T-helper 2 cell (primary cell): Measurements from ENCODE around the gene GJA5.
"Not testable (repeated sequence)": the region's sequence is repeated elsewhere in the genome, so short reads cannot be mapped to it uniquely, and the experiment has no call there.

Experiments
- DNase-seq, 5 experiments: peaks; one replicate each; pipeline versions ENCODE4 v3.0.0 to v3.0.0-alpha.2; 2012 to 2022

The GJA5 gene

GRCh38 chr1:147762233-147763024 lies 2.0 kb upstream of the GJA5 start:
- DNase-seq, result peak in 1 of 5 experiments; percentile 17

DNA sequence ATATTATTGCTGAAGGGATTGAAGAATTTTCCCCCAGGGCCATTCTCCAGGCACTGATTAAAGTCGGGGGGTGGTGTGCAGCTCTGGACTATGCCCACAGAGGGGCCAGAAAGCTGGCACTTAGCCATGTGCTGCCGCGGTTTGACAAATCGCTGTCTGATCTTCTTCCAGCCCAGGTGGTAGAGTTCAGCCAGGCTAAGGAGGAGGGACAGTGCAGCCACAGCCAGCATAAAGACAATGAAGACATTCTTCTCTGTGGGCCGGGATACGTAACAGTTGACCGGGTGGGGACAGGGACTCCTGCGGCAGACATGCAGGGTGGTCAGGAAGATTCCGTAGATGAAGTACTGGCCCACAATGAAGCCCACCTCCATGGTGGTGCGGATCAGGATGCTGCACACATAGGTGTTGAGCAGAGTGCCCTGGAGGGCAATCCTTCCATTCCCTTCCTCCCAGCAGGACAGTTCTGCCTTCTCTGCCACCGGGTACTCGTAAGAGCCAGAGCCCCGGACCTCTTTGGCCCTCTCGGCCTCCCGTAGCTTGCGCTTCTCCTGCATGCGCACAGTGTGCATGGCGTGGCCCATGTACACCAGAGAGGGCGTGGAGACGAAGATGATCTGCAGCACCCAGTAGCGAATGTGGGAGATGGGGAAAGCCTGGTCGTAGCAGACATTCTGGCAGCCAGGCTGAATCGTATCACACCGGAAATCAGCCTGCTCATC lies 1.9 kb downstream of the GJA5 start:
- no peak for DNase-seq

- no peak for DNase-seq
Observed at GRCh38 chr1:147757015-147757990, 3.1 kb downstream of the GJA5 start.

GRCh38 chr1:147756341-147756740 lies 4.1 kb downstream of the GJA5 start:
- DNase-seq, result no peak

DNA sequence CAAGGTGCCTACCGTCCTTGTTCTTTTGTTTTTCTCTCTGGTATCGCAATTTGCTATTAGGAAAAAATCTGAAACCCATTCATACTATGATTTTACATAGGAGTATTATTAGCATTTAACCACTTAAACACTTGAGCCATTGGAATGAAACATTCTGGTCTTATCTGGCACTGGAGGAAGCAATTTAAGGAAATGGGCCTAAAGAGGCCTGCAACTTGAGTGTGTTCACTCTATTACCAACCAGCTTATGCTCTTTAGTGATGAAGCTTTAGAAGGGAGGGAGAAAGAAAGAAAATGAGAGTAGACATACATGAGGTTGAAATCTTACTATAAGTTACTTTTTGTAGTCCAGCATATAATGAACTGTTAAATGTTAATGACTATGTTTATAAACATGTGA lies 5.7 kb downstream of the GJA5 start:
- no peak for DNase-seq

GRCh38 chr1:147753081-147753480 lies 7.3 kb downstream of the GJA5 start:
- DNase-seq, result no peak

DNA sequence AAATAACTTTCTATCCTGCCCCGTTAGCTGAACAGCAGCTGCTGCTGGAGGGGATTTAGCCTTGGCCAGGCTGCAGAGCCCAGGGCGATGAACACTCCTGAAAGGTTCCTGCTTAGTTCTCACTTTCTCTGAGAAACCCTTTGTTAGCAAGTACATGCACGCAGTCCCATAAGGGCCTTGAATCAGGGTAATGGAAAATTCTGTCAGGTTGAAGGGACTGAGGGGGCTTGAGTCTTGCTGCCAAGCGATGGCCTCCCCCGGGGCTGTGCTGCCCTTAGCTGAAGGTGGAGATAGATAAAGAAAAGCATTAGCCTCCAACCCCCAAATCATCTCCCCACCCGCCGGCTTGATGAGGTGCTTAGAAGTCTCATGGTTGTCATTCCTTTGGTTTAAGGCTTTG lies 7.9 kb downstream of the GJA5 start:
- no peak for DNase-seq

DNA sequence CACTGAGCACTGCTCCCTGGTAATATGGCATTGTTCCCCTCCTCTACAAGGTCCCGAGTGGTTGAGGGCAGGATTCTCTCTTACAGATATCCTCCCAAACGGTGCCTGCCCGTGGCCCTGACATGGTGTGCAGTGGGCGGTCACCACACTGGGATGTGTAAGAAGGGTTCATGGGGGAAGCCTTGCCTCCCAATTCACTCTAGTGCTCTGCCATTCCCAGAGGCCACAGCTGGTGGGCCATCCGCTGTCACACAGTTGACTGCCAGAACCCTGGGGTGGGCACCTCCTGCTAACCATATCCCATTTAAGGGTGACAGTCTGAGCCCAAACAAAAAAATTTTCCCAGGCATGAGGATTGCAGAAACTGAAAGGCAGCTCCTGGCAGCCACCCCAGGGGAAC lies 9.1 kb downstream of the GJA5 start:
- DNase-seq, result no peak

DNA sequence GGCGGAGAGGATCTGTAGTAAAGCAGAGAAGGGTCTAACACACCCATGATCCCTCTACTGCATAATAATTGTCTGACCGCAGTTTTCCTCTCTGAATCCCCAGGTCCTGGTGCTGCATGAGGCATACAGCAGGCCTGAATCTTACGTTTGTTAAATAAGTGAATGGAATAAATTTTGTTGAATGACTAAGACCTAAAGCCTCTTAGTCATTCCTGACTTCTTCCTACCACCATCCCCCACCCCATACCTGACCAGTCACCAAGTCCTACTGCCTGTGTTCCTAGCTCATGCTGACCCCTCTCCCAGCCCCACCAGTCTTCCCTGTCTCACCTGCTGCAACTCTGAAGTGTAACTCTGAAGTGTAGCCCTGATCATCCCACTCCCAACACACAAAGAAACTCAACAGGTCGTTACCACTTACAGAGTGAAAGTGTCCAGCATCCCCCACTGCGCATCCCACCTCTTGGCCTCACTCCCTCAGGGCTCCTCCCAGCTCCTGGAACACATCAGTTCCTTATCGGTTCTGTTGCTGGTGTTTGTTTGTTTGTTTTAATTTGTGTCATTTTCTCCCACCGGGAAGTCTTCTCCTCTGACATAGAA lies 9.7 kb downstream of the GJA5 start:
- no peak for DNase-seq

DNA sequence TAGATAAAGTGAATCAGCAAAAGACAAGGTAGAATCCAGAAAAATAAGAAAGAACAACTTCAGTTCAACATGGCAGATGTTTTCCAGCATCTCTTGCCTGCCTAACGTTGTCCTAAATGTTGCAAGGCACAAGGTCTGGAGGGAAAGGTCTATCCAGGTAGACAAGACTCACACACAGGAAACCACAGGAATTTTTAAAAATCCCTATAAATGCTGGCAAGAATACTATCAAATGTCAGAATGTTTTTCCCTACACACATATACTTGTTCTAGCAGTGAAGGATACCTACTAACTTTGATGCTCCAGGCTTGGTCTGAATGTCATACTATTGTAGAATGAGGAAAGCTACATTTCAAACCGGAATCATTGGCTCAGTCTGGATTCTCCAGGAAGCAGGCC lies 10.6 kb downstream of the GJA5 start:
- DNase-seq, result no peak

GRCh38 chr1:147748676-147749350 lies 11.6 kb downstream of the GJA5 start:
- DNase-seq, result no peak

- DNase-seq, result no peak
Observed at GRCh38 chr1:147747966-147748365, 12.4 kb downstream of the GJA5 start.

DNA sequence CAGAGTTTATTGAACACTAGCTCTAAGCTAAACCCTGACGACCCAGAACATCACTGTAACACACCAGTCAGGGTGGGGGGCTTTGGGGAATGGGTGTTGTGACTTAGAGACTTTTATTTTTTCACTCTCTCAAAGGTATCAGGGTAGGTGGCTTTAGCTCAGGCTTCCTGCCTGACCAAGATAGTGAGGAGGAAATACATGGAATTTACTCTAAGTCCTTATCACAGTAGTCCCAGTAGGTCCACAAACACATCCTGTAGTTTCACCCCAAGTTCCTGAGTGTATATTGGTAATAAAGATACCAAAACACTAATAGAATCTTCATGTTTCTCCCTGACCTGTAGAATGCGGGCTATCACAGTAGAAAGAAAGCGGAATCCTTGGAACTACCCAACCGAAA lies 15.1 kb downstream of the GJA5 start:
- DNase-seq, result no peak

DNA sequence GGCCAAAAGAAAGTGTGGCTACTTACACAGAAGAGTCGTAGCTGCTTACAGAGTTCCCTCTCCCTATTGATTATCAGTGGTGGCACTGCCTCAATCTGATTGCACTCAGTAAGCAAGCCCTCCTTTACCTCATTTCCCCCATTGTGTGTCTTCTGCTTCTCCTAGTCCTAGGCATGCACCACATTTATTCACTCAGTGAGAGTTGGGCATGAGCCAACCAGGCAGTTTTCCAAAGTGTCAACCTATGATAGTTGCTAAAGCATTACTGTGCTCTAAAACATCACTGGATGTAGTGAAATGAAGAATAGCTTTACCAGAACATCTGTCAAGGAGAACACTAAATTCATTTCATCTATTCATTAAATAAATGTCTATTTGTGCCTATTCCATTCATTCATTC lies 19.3 kb downstream of the GJA5 start:
- no peak for DNase-seq

- DNase-seq, result no peak
Observed at GRCh38 chr1:147740391-147740790, 20.0 kb downstream of the GJA5 start.

GRCh38 chr1:147738739-147739476 lies 21.5 kb downstream of the GJA5 start:
- no peak for DNase-seq

- no peak for DNase-seq
Observed at GRCh38 chr1:147738129-147738528, 22.3 kb downstream of the GJA5 start.

GRCh38 chr1:147736883-147737282 lies 23.5 kb downstream of the GJA5 start:
- no peak for DNase-seq

- DNase-seq, result no peak
Observed at GRCh38 chr1:147735423-147735822, 25.0 kb downstream of the GJA5 start.

GRCh38 chr1:147734291-147734841 lies 26.0 kb downstream of the GJA5 start:
- not testable (repeated sequence) for DNase-seq

- no peak for DNase-seq
Observed at GRCh38 chr1:147729315-147729714, 31.1 kb downstream of the GJA5 start.
